H1 (cell line): ENCODE data around the gene GATA5. TPM values are rescaled to one million over a fixed set of nuclear protein-coding genes. Genes with fewer than 3 reads are reported as not detected.

Experiments
- BACH1 ChIP-seq: IDR thresholded peaks from 2 replicates; pipeline ENCODE4 v1.6.1; 2012; ENCODE audit warnings: low read length, improper control_type of control experiment
- CBX8 ChIP-seq: fragments of 300-800, 300-1000 bp; sonication (generic); IDR thresholded peaks from 2 replicates; pipeline ENCODE4 v1.7.1; 2016; ENCODE audit warnings: low read depth, low read length, borderline replicate concordance
- CHD1 ChIP-seq: IDR thresholded peaks from 2 replicates; pipeline ENCODE4 v1.6.1; 2012; ENCODE audit warnings: low read depth, low read length, improper control_type of control experiment
- EGR1 ChIP-seq: IDR thresholded peaks from 2 replicates; pipeline ENCODE4 v1.6.1; 2011; ENCODE audit warnings: low read depth, low read length, borderline replicate concordance
- FOSL1 ChIP-seq: IDR thresholded peaks from 2 replicates; pipeline ENCODE4 v1.6.1; 2011; ENCODE audit warnings: mild to moderate bottlenecking, low read depth, low read length, moderate library complexity; ENCODE audit not compliant: insufficient read depth
- GABPA ChIP-seq: IDR thresholded peaks from 2 replicates; pipeline ENCODE4 v1.6.1; 2011; ENCODE audit warnings: mild to moderate bottlenecking, low read length, moderate library complexity, borderline replicate concordance; ENCODE audit not compliant: insufficient read depth
- HDAC6 ChIP-seq: IDR thresholded peaks from one replicate; pipeline ENCODE4 v1.7.1; 2012; ENCODE audit warnings: low read depth, mild to moderate bottlenecking, inconsistent platforms, low read length, moderate library complexity
- KDM5A ChIP-seq: fragments of 200-600 bp; IDR thresholded peaks from 2 replicates; pipeline ENCODE4 v1.7.1; 2012; ENCODE audit warnings: mild to moderate bottlenecking, low read length, inconsistent platforms, mixed read lengths
- polyA plus RNA-seq, 7 experiments: library from polyadenylated mRNA; depleted of rRNA in 3 of 7; stranded (reverse) in 5 of 7; unstranded in 2 of 7; fragments of >200 nt in 5 of 7; fragments of 200-250 nt in 2 of 7; gene quantifications; 1 replicate in 5 of 7; 2 replicates in 1 of 7; 4 replicates in 1 of 7; pipeline versions ENCODE4 v1.2.1 to v1.2.3, GENCODE V29; 2011 to 2013; ENCODE audit warnings: missing spikeins in 2 of 7, mixed read lengths in 2 of 7
- total RNA-seq: library from RNA; stranded (reverse); fragmentation: NEBNext Ultra II Directional; extraction: Animal tissue kit (Norgen Biotek cat#: 25700); gene quantifications from 2 replicates; pipeline ENCODE4 v1.2.1, GENCODE V29; 2021
- TF ChIP-seq, protein P1 (sequence below): IDR thresholded peaks from 2 replicates; pipeline ENCODE4 v1.6.1; 2011; ENCODE audit warnings: low read length, improper control_type of control experiment

The GATA5 gene
- total and polyA plus RNA-seq, 2 of the 8 experiments (the other 6 are each of a cell fraction or from before 2014, with no cell fraction given) = 0.08 to 0.11 TPM

DNA sequence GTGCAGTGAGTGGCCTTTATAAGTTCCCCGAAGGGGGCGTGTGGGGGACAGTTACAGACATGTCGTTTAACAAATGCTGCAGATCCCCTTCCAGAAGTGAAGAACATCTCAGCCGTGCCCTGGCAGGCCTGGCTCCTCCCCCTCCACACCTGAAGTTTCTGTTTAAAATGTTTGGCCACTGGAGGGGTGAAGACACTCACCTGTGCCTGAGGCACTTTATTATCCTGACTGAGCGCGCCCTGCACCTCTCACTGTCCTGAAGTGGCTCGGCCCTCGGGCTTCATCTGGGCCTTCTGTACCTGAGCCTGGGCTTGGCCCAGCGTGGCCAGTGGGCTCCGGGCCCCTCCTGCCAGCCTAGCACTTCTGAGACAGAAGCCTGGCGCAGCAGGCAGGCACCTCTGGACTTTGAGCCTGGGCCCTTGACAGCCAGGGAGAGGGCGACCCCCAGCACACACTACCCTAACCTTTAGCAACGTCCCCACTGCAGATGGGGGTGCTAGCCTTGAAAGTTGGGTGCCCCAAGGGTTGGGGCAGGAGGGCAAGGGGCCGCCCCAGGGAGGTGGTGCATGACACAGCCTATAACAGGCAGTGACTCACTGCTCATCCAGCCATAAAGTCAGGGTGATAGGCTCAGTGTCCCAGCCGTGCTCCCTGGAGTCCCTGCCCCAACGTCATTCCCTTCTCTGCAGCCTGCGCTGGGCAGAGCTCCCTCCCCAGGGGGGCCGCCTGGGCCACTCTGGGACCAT, 13.6 kb upstream of the GATA5 start (continued):
- no peak for TF ChIP-seq BACH1
- TF ChIP-seq KDM5A = no peak
- no peak for TF ChIP-seq EGR1
- TF ChIP-seq, protein P1, sequence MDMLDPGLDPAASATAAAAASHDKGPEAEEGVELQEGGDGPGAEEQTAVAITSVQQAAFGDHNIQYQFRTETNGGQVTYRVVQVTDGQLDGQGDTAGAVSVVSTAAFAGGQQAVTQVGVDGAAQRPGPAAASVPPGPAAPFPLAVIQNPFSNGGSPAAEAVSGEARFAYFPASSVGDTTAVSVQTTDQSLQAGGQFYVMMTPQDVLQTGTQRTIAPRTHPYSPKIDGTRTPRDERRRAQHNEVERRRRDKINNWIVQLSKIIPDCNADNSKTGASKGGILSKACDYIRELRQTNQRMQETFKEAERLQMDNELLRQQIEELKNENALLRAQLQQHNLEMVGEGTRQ = no peak
- no peak for TF ChIP-seq CBX8
- no peak for TF ChIP-seq HDAC6
- TF ChIP-seq GABPA = no peak
- no peak for TF ChIP-seq FOSL1
- no peak for TF ChIP-seq CHD1
